Measurements from ENCODE around the gene CCDC73. TPM values are rescaled to one million over a fixed set of nuclear protein-coding genes. Genes with fewer than 3 reads are reported as not detected.
"Not testable (repeated sequence)": the region's sequence is repeated elsewhere in the genome, so short reads cannot be mapped to it uniquely, and the experiment has no call there.

The CCDC73 gene
- total RNA-seq, 1 donor = not detected

DNA sequence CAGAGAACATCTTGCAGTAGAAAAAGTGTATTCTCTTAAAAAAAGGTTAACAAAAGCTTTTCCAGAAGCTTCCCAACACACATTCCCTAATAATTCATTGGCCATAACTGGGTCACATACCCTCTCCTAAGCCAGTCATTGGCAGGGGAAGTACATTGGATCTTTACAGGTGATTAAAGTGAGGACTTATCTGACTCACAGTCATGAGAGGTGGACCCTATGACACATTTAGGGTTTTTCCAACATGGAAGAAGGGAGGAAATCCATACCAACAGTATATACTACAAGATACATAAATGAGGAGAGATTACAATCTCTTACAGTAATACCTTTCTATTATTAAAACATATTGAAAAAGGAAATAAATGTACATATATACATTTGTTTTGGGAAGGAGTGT lies 72.2 kb downstream of the CCDC73 start:
- TF ChIP-seq, protein P1, sequence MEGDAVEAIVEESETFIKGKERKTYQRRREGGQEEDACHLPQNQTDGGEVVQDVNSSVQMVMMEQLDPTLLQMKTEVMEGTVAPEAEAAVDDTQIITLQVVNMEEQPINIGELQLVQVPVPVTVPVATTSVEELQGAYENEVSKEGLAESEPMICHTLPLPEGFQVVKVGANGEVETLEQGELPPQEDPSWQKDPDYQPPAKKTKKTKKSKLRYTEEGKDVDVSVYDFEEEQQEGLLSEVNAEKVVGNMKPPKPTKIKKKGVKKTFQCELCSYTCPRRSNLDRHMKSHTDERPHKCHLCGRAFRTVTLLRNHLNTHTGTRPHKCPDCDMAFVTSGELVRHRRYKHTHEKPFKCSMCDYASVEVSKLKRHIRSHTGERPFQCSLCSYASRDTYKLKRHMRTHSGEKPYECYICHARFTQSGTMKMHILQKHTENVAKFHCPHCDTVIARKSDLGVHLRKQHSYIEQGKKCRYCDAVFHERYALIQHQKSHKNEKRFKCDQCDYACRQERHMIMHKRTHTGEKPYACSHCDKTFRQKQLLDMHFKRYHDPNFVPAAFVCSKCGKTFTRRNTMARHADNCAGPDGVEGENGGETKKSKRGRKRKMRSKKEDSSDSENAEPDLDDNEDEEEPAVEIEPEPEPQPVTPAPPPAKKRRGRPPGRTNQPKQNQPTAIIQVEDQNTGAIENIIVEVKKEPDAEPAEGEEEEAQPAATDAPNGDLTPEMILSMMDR (IDR thresholded peaks at IDR 0.05; ENCODE audit: insufficient read depth, low read depth, low read length) = no peak
- no peak overlapping the region for H3K4me3 ChIP-seq (ENCODE audit: low read depth, low read length)
- DNase-seq (ENCODE audit: low read depth) = no peak

DNA sequence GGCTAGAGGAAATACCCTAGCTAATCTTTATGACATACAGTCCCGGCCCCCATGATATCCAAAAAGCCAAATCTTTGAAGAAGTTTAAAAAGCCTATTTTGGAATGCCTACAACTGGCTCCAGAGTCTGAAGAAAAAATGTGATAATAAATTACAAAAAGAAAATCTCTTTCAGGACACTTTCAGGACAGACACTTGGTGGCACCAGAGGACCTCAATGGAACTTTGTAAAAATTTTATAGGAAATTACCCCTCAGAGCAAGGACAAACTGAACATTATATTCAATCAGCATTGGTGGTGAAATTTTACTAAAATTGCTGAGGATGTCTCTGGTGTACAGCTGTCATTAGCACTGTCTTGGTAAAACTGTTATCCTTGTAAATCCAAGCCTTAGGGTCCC lies 81.0 kb downstream of the CCDC73 start:
- no peak overlapping the region for H3K4me3 ChIP-seq (ENCODE audit: low read depth, low read length)
- TF ChIP-seq, protein P1 (IDR thresholded peaks at IDR 0.05; ENCODE audit: insufficient read depth, low read depth, low read length) = peak; percentile 29
- peak; percentile 4 for DNase-seq (ENCODE audit: low read depth)

DNA sequence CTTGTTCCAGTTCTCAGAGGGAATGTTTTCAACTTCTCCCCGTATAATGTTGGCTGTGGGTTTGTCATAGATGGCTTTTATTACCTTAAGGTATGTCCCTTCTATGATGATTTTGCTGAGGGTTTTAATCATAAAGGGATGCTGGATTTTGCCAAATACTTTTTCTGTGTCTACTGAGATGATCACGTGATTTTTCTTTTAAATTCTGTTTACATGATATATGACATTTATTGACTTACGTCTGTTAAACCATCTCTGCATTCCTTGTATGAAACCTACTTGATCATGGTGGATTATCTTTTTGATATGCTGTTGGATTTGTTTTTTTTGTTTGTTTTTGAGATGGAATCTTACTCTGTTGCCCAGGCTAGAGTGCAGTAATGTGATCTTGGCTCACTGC lies 85.5 kb downstream of the CCDC73 start:
- H3K4me3 ChIP-seq (ENCODE audit: low read depth, low read length) = not testable (repeated sequence)

DNA sequence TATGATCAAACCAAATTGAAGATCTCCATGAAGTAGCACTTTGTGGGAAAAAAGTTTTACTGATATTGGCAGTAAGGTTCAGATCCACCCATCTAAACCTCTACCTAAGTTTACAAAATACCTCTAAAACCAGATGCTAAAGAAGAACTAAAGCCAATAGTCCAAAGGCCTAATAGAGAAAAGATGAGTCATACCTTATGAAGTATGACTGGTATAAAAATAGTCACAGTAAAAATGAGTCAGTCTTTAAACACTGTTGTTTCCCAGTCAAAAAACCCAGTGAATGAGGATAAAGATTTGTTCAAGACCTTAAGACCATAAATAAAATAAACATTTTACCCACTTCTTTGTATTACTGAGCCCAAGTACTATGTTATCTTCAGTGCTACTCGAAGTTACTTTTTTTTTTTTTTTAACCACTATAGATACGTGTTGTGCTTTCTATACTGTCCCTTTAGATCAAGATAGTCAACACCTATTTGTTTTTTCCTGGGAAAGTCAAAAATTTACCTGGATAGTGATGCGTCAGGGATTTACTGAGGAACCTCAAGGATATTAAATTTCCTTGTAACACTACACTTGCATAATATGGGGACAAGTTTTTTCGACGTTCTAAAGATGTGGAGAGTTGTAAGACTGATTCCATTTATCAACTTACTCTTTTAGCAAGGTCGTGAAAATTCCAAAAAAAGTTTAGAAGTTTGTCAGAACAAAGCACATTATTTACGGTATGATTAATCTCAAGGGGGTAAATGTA lies 87.3 kb downstream of the CCDC73 start:
- DNase-seq (ENCODE audit: low read depth) = peak; percentile 59
- TF ChIP-seq, protein P1 (IDR thresholded peaks at IDR 0.05; ENCODE audit: insufficient read depth, low read depth, low read length) = no peak

More for the DNA sequence above, 85.5 kb downstream of the CCDC73 start:
- DNase-seq (ENCODE audit: low read depth) = not testable (repeated sequence)

DNA sequence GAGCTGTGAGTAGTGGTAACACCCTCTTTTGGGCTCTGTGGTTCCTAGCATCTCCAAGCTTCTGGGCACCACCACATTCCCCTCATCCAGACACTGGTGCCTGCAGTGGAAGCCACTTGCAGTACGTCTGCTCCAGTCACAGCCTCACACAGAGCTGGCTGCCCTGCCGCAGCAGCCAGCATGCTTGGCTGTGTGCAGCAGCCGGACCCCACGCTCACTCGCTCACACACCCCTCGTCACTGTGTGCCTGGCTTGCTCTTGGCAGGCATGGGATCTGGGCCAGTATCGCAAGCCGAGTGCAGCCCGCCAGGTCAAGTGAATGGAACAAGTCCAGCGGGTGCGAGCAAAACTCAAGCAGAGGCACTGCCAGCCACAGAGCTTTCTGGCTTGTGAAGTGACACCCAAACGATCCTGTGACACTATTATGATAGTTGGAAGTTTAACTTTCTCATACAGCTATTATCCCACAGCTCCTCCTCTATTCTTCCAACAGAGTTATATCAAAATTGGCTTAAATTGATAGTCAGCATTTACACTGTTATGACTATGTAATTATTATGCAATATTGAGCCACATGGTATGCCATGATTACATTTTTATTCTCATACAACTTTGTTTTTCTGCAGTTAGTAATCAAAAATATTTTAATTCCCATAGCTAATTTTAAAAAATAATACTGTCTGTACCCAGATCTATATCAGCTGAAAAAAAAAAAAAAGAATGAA lies 89.0 kb downstream of the CCDC73 start:
- TF ChIP-seq, protein P1 (IDR thresholded peaks at IDR 0.05; ENCODE audit: insufficient read depth, low read depth, low read length) = no peak
- DNase-seq (ENCODE audit: low read depth) = no peak

More for the DNA sequence above, 87.3 kb downstream of the CCDC73 start:
- H3K4me3 ChIP-seq (ENCODE audit: low read depth, low read length) = no peak overlapping the region

DNA sequence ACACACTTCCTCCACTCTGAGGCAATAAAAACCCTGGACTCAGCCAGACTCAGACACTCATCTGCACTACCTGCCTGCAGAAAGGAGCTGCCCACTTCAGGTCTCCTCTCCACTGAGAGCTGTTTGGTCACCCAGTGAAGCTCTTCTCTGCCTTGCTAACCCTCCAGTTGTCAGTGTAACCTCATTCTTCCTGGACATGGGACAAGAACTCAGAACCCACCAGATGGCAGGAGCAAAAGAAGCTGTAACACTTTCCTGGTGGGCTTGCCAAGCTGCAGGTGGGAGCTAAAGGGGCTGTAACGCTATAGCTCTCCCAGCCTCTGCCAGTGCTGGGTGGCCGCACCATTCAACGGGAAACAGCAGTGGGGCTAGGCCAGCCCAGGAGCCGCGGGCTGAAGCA lies 89.7 kb downstream of the CCDC73 start:
- no peak overlapping the region for H3K4me3 ChIP-seq (ENCODE audit: low read depth, low read length)
- no peak for DNase-seq (ENCODE audit: low read depth)
- TF ChIP-seq, protein P1 (IDR thresholded peaks at IDR 0.05; ENCODE audit: insufficient read depth, low read depth, low read length) = no peak

More for the DNA sequence above, 89.0 kb downstream of the CCDC73 start:
- no peak overlapping the region for H3K4me3 ChIP-seq (ENCODE audit: low read depth, low read length)

DNA sequence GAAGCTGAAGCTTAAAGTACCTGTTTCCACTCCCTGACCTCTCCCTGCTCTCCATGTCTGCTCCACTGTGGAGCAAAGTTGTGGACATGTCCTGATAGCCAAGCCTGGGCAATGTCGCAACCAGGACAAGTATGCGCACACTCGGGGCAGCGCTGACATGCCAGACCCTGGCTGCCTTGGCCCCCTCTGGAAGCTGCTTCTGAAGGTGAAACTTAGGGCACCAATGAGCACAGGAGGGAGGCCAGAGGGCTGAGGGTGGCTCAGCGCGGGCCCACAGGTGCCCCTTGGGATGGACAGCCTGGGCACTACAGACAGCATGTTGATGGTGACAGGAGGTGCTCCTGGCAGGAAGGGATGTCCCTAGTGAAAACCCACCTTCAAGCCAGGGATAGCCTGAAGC lies 90.2 kb downstream of the CCDC73 start:
- TF ChIP-seq, protein P1 (IDR thresholded peaks at IDR 0.05; ENCODE audit: insufficient read depth, low read depth, low read length) = no peak
- no peak overlapping the region for H3K4me3 ChIP-seq (ENCODE audit: low read depth, low read length)
- no peak for DNase-seq (ENCODE audit: low read depth)
